NCI-H1048 (cell line): Measurements from ENCODE around the gene TRABD2B.

Experiments used
- DNase-seq: peaks from one replicate; lab custom pipeline; 2025; lab: John Stamatoyannopoulos, UW

TRABD2B gene

GRCh38 chr1:47824716-47825115 is 172.5 kb downstream of the TRABD2B start:
- no peak for DNase-seq

GRCh38 chr1:47824297-47824696 is 172.9 kb downstream of the TRABD2B start:
- DNase-seq = no peak

- no peak for DNase-seq
These were observed 174.0 kb downstream of the TRABD2B start for GRCh38 chr1:47823040-47823808.

- DNase-seq = no peak
These were observed 175.4 kb downstream of the TRABD2B start for GRCh38 chr1:47821760-47822159.

GRCh38 chr1:47819574-47819888 is 177.7 kb downstream of the TRABD2B start:
- DNase-seq = no peak

GRCh38 chr1:47818682-47819573 is 178.3 kb downstream of the TRABD2B start:
- no peak for DNase-seq

GRCh38 chr1:47817861-47818260 is 179.3 kb downstream of the TRABD2B start:
- DNase-seq = no peak

- DNase-seq = no peak
These were observed 180.7 kb downstream of the TRABD2B start for GRCh38 chr1:47816325-47817071.

GRCh38 chr1:47814612-47815395 is 182.4 kb downstream of the TRABD2B start:
- no peak for DNase-seq

- no peak for DNase-seq
These were observed 183.2 kb downstream of the TRABD2B start for GRCh38 chr1:47813970-47814369.

GRCh38 chr1:47812904-47813514 is 184.2 kb downstream of the TRABD2B start:
- no peak for DNase-seq

GRCh38 chr1:47810964-47811682 is 186.1 kb downstream of the TRABD2B start:
- no peak for DNase-seq

GRCh38 chr1:47809301-47810084 is 187.7 kb downstream of the TRABD2B start:
- no peak for DNase-seq

- no peak for DNase-seq
These were observed 188.6 kb downstream of the TRABD2B start for GRCh38 chr1:47808612-47809011.

GRCh38 chr1:47805921-47806361 is 191.2 kb downstream of the TRABD2B start:
- no peak for DNase-seq

- DNase-seq = no peak
These were observed 192.2 kb downstream of the TRABD2B start for GRCh38 chr1:47805018-47805417.

GRCh38 chr1:47803815-47804501 is 193.2 kb downstream of the TRABD2B start:
- no peak for DNase-seq

- DNase-seq = no peak
These were observed 199.6 kb downstream of the TRABD2B start for GRCh38 chr1:47797575-47797974.

- DNase-seq = no peak
These were observed 200.6 kb downstream of the TRABD2B start for GRCh38 chr1:47796626-47797025.
